Heart left ventricle (tissue), 16 donors: ENCODE measurements around the gene CDH10. TPM values are rescaled to one million over a fixed set of nuclear protein-coding genes. Genes with fewer than 3 reads are reported as not detected.

Source experiments
- ATAC-seq, 4 donors: fragments of 200-7000 bp; cut with Tn5 transposase; one replicate each; pipeline ENCODE4 v1.9.1; 2020 to 2022; ENCODE audit warnings: moderate library complexity in 4 of 4, mild to moderate bottlenecking in 3 of 4, moderate number of reproducible peaks in 1 of 4
- DNase-seq, 5 donors: peaks; one replicate each; pipeline ENCODE4 v3.0.0-alpha.2; 2020
- H3K27ac ChIP-seq, 12 donors: fragments of 200-600 bp; sonication (generic) in 4 of 12; one replicate each; pipeline versions ENCODE4 v1.5.0 to v1.8.0; 2016 to 2022; ENCODE audit warnings: mild to moderate bottlenecking in 2 of 12
- H3K27me3 ChIP-seq, 9 donors: fragments of 200-600 bp; sonication (generic) in 2 of 9; one replicate each; pipeline versions ENCODE4 v1.5.1 to v1.8.0; 2016 to 2022; ENCODE audit warnings: mild to moderate bottlenecking in 3 of 9
- H3K36me3 ChIP-seq, 9 donors: fragments of 200-600 bp; sonication (generic) in 2 of 9; one replicate each; pipeline versions ENCODE4 v1.5.0 to v1.8.0; 2018 to 2022; ENCODE audit warnings: mild to moderate bottlenecking in 2 of 9
- H3K4me1 ChIP-seq, 12 donors: fragments of 200-600 bp; sonication (generic) in 4 of 12; one replicate each; pipeline versions ENCODE4 v1.5.0 to v1.8.0; 2016 to 2022; ENCODE audit warnings: mild to moderate bottlenecking in 3 of 12
- H3K4me3 ChIP-seq, 12 donors: fragments of 200-600 bp; sonication (generic) in 4 of 12; one replicate each; pipeline versions ENCODE4 v1.5.0 to v1.8.0; 2017 to 2022; ENCODE audit warnings: mild to moderate bottlenecking in 9 of 12, moderate library complexity in 4 of 12
- H3K9me3 ChIP-seq, 12 donors: fragments of 200-600 bp; sonication (generic) in 4 of 12; one replicate each; pipeline versions ENCODE4 v1.5.0 to v1.8.0; 2016 to 2022; ENCODE audit warnings: mild to moderate bottlenecking in 1 of 12
- POLR2A ChIP-seq, 2 donors: fragments of 450-650 bp; IDR thresholded peaks; one replicate each; pipeline ENCODE4 v1.6.1; 2017; ENCODE audit warnings: antibody characterized with exemption in 2 of 2, mild to moderate bottlenecking in 2 of 2, moderate library complexity in 2 of 2
- WGBS, 4 donors: extraction: QIAGEN DNeasy Blood & Tissue Kit in 2 of 4; methylation state at CpG; one replicate each; pipeline versions ENCODE4 v1.1.5 to v1.1.7; 2013 to 2018; 5-methylcytosine and 5-hydroxymethylcytosine counted together
- intact Hi-C, 10 donors: fragments of 100-400 bp; cut with DNase I; formaldehyde crosslinking; loops; one replicate each; pipeline versions ENCODE4 v1.11.1 to v1.14.2; 2022
- polyA plus RNA-seq, 2 donors: library from polyadenylated mRNA; stranded (reverse); fragments of 200-250 nt; gene quantifications; one replicate each; pipeline ENCODE4 v1.2.3, GENCODE V29; 2013
- total RNA-seq, 9 donors: library from RNA; depleted of rRNA in 2 of 9; stranded (reverse); fragments of >200 nt in 2 of 9; fragmentation: NEBNext Ultra II Directional in 3 of 9; extraction: Animal tissue kit (Norgen Biotek cat#: 25700) in 3 of 9; gene quantifications; one replicate each; pipeline versions ENCODE4 v1.1.0 to v1.2.4, GENCODE V29; 2016 to 2023
- TF ChIP-seq, protein P1 (sequence below), 12 donors: fragments of 200-600 bp; sonication (generic) in 4 of 12; IDR thresholded peaks; one replicate each; pipeline versions ENCODE4 v1.5.0 to v1.8.0; 2018 to 2022; ENCODE audit warnings: antibody characterized with exemption in 12 of 12, mild to moderate bottlenecking in 5 of 12
- donor health status: ischemic (EF 13 %, LVEDD 7.1; RV severe dilation, severe dysfunction).
- donor health status: healthy with polysubstance abuse.
- donor health status: DM: no; HTN: yes; CAD: no.
- donor health status: DM: no; HTN: no; CAD: no.
- donor health status: ischemic (EF 25% LVEDD 6.9; RV normal size, moderate dysfunction).
- donor health status: ischemic (EF 25% LVEDD 5.7; RV mildly dilated, moderate dysfunction).
- donor health status: healthy.
- donor health status: DM: yes; HTN: yes; CAD: no.
- donor health status: ischemic (EF 35%, LVEDD 5.7; RV mildly dilated, moderate dysfunction).
- donor health status: nonischemic (EF 11% LVEDD 7.7; RV severe dilation, severe dysfunction).
- donor health status: DM: yes; HTN: yes; CAD: no.
- donor health status: PGD.
- donor health status: ischemic (EF 29% LVEDD 5.4; RV normal size, mild dysfunction).
- donor health status: nonischemic (EF 23%, LVEDD 6.1; RV moderate dilation, normal function).

Gene CDH10
- total and polyA plus RNA-seq, 11 donors = 0.25 TPM; not detected in 10

DNA sequence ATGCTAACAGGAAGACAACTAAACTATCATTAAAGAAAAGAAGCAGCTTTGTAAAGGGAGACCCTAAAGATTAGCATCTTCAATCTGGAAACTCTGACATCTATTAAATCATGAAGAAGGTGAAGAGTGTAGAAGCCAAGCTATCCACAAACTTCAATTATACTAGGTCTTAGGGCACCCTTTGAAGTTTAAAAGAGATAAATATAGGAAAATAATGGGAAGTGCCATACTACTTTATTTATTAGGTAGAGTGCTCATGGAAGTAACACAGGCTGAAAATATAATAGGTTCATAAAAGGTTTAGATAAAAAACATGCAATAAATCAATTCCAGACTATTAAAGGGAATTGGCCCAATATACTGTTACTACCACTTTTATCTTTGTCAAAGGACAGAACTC is 19.9 kb downstream of the CDH10 start:
- Histone ChIP-seq H3K4me1 (no peaks in the 10 kb centered on the region), H3K27me3 (peaks cover 0 to 2% (median 0%) of the 10 kb centered on the region in 9 donors), H3K36me3 (no peaks in the 10 kb centered on the region), H3K9me3 (peaks cover 0 to 3% (median 0%) of the 10 kb centered on the region in 12 donors), H3K4me3 (no peak overlapping the region), H3K27ac (no peak overlapping the region)
- ATAC-seq = no peak
- no peak for TF ChIP-seq POLR2A (IDR thresholded peaks at IDR 0.05)
- TF ChIP-seq, protein P1, sequence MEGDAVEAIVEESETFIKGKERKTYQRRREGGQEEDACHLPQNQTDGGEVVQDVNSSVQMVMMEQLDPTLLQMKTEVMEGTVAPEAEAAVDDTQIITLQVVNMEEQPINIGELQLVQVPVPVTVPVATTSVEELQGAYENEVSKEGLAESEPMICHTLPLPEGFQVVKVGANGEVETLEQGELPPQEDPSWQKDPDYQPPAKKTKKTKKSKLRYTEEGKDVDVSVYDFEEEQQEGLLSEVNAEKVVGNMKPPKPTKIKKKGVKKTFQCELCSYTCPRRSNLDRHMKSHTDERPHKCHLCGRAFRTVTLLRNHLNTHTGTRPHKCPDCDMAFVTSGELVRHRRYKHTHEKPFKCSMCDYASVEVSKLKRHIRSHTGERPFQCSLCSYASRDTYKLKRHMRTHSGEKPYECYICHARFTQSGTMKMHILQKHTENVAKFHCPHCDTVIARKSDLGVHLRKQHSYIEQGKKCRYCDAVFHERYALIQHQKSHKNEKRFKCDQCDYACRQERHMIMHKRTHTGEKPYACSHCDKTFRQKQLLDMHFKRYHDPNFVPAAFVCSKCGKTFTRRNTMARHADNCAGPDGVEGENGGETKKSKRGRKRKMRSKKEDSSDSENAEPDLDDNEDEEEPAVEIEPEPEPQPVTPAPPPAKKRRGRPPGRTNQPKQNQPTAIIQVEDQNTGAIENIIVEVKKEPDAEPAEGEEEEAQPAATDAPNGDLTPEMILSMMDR (IDR thresholded peaks at IDR 0.05) = no peak
- DNase-seq = no peak
- intact Hi-C loops = no loop called here

DNA sequence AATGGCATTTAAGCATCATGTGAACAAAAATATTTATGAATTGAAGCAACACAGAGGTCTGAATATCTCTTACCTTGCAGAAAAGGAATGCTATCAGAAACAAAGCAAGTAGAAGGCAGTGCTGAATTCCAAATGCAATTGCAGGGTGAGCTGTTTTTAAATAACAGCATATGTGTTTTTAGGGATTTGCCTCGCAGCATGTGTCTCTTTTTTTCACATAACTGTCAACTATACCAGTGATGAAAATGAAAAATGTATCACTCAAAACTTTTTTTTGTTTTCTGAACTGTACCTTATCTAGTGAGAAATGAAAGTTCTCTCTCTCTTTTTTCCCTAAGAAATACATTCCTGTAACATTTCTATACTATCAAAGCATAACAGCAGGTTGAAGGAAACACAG is 21.2 kb downstream of the CDH10 start:
- no peaks in the 10 kb centered on the region for H3K4me1 ChIP-seq
- H3K36me3 ChIP-seq = no peaks in the 10 kb centered on the region
- intact Hi-C loops = no loop called here
- WGBS, 4 donors = 58 to 78% (median 63%) methylated on average over 1 of the region's 1 CpG
- no peak overlapping the region for H3K27ac ChIP-seq
- no peak overlapping the region for H3K4me3 ChIP-seq
- DNase-seq (no peak), ATAC-seq (no peak)
- H3K27me3 ChIP-seq = peaks cover 0 to 2% (median 0%) of the 10 kb centered on the region in 9 donors
- TF ChIP-seq, protein P1 (IDR thresholded peaks at IDR 0.05) = no peak
- no peak for TF ChIP-seq POLR2A (IDR thresholded peaks at IDR 0.05)
- peaks cover 0 to 4% (median 0%) of the 10 kb centered on the region in 12 donors for H3K9me3 ChIP-seq

DNA sequence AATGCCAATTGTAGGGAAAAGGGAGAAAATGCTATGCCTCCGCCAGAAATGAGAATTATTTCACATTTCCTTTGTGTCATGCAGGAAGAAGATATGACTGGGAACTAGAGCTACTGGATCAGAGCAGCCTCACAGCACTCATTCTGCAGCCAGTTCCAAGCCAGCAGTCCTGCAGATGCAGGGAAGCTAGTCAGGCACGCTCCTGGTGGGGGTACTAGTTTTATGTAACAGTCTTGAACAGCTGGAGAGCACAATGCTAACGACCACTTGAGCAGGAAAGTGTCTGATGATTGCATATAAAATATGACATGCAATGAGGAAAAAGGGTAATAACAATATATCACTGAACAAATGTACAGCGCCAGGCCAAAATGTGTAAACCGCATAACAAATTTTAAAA is 21.7 kb downstream of the CDH10 start:
- H3K4me1 ChIP-seq = no peaks in the 10 kb centered on the region
- H3K4me3 ChIP-seq = no peak overlapping the region
- H3K9me3 ChIP-seq = peaks cover 0 to 4% (median 0%) of the 10 kb centered on the region in 12 donors
- peaks cover 0 to 2% (median 0%) of the 10 kb centered on the region in 9 donors for H3K27me3 ChIP-seq
- no peak overlapping the region for H3K27ac ChIP-seq
- 53 to 57% (median 55%) methylated on average over 5 of the region's 5 CpGs for WGBS, 4 donors
- no peak for DNase-seq
- no peaks in the 10 kb centered on the region for H3K36me3 ChIP-seq
- intact Hi-C loops = no loop called here
- no peak for ATAC-seq
- TF ChIP-seq, protein P1 (IDR thresholded peaks at IDR 0.05) = no peak
- TF ChIP-seq POLR2A (IDR thresholded peaks at IDR 0.05) = no peak

DNA sequence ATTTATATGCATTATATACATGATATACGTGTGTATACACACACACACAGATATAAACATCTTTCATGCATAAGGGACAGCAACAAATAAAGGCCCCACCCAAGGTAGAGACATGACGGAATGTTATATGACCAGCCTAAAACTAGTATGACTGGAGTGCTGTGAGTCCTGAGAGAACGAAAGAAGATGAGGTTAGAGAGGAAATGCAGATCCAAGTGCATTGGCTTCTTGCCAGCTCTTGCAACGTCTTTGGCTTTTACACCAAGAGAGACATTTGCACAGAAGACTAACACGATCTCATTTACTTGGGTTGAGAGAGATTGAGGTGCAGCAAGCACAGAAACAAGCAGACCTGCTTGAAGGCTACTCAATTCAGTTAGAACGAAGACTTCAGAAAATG is 23.0 kb downstream of the CDH10 start:
- ATAC-seq (no peak), DNase-seq (peak in 2 of 5 donors; percentile 8 to 62)
- peaks cover 0 to 4% (median 0%) of the 10 kb centered on the region in 12 donors for H3K9me3 ChIP-seq
- no peak overlapping the region for H3K4me3 ChIP-seq
- 27 to 36% (median 33%) methylated on average over 6 of the region's 6 CpGs for WGBS, 4 donors
- H3K4me1 ChIP-seq = no peaks in the 10 kb centered on the region
- no peaks in the 10 kb centered on the region for H3K27me3 ChIP-seq
- H3K27ac ChIP-seq = no peak overlapping the region
- no peaks in the 10 kb centered on the region for H3K36me3 ChIP-seq
- TF ChIP-seq, protein P1 (IDR thresholded peaks at IDR 0.05) = no peak
- no peak for TF ChIP-seq POLR2A (IDR thresholded peaks at IDR 0.05)
- intact Hi-C loops = no loop called here
